SJSA1 (cell line): ENCODE data around the gene BUD23. TPM values are rescaled to one million over a fixed set of nuclear protein-coding genes. Genes with fewer than 3 reads are reported as not detected.
"Not testable (repeated sequence)": the region's sequence is repeated elsewhere in the genome, so short reads cannot be mapped to it uniquely, and the experiment has no call there.

Source experiments
- DNase-seq, 2 experiments: peaks; one replicate each; pipeline ENCODE4 v3.0.0-alpha.2; 2015 to 2020; ENCODE audit warnings: low spot score in 2 of 2, low read depth in 1 of 2
- H3K27ac ChIP-seq: fragments of 250-450 bp; sonication (Bioruptor Pico); 2 replicates; pipeline ENCODE4 v1.5.1; 2020; ENCODE audit warnings: mild to moderate bottlenecking, moderate library complexity
- H3K27me3 ChIP-seq: fragments of 250-450 bp; sonication (Bioruptor Pico); replicated peaks from 2 replicates; pipeline ENCODE4 v1.5.1; 2020; ENCODE audit warnings: mild to moderate bottlenecking, moderate library complexity
- H3K36me3 ChIP-seq: fragments of 250-450 bp; sonication (Bioruptor Pico); 2 replicates; pipeline ENCODE4 v1.5.1; 2020; ENCODE audit warnings: mild to moderate bottlenecking
- H3K4me1 ChIP-seq: fragments of 250-450 bp; sonication (Bioruptor Pico); replicated peaks from 2 replicates; pipeline ENCODE4 v1.6.1; 2021; ENCODE audit warnings: mild to moderate bottlenecking
- H3K4me3 ChIP-seq: fragments of 250-450 bp; sonication (Bioruptor Pico); 2 replicates; pipeline ENCODE4 v1.5.1; 2020; ENCODE audit warnings: mild to moderate bottlenecking
- H3K9me3 ChIP-seq: fragments of 250-450 bp; sonication (Bioruptor Pico); replicated peaks from 2 replicates; pipeline ENCODE4 v1.5.1; 2020; ENCODE audit warnings: mild to moderate bottlenecking
- total RNA-seq: library from RNA; depleted of rRNA; stranded (reverse); fragments of >200 nt; shearing (Covaris generic); gene quantifications from 2 replicates; pipeline ENCODE4 v1.2.3, GENCODE V29; 2014

Gene BUD23
- total RNA-seq, 1 experiment from 2014 or later, result 42.2 TPM

DNA sequence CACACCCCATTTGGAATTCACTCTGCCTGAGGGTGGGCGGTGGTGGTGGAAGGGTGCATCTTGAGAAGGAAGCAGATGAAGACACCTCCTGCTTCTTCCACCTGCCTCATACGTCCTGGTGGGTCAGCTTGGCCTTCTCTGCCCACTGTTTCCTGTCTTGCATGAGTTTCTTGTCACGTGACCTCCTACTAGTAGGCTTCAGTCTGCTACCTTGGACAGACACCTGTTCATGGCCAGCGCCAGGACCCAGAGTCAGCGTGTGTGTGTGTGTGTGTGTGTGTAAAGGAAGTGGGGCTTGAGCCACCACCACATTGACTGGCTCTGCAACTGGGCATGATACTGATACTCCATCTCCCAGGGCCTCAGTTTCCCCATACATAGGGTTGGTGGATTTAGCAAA lies 32.9 kb upstream of the BUD23 start:
- no peak overlapping the region for H3K4me3 ChIP-seq
- H3K4me1 ChIP-seq, result peaks cover 8% of the 10 kb centered on the region
- peaks cover 42% of the 10 kb centered on the region for H3K27me3 ChIP-seq
- H3K27ac ChIP-seq, result no peak overlapping the region
- no peak for DNase-seq
- no peaks in the 10 kb centered on the region for H3K9me3 ChIP-seq
- H3K36me3 ChIP-seq, result no peaks in the 10 kb centered on the region

DNA sequence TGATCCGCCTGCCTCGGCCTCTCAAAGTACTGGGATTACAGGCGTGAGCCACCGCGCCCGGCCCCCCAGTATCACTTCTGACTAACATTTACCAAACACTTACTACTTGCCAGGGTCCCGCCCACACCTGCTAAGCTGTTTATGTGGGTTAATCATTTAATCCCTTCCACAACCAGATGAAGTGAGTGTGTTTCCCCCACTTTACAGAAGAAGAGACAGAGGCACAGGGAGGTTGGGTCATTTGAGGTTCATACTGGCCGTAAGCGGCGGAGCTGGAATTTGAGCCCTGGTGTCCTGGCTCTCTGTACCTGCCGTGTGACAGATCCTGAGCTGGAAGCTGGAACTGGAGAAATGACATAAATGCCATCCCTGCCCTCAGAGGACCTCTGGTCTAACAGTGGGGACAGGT lies 30.9 kb upstream of the BUD23 start:
- Histone ChIP-seq H3K9me3 (no peaks in the 10 kb centered on the region), H3K4me1 (peaks cover 6% of the 10 kb centered on the region), H3K36me3 (no peaks in the 10 kb centered on the region), H3K27me3 (peaks cover 23% of the 10 kb centered on the region), H3K27ac (no peak overlapping the region), H3K4me3 (no peak overlapping the region)
- DNase-seq, result no peak

DNA sequence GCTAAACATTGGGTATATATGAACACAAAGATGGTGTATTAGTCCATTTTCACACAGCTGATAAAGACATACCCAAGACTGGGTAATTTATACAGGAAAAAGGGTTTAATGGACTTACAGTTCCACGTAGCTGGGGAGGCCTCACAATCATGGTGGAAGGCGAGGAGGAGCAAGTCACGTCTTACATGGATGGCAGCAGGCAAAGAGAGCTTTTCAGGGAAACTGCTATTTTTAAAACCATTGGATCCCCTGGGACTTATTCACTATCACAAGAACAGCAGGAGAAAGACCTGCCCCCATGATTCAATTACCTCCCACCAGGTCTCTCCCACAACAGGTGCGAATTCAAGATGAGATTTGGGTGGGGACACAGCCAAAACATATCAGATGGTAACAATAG lies 28.1 kb upstream of the BUD23 start:
- H3K27me3 ChIP-seq, H3K27ac ChIP-seq, H3K36me3 ChIP-seq, H3K4me3 ChIP-seq, H3K4me1 ChIP-seq, DNase-seq, H3K9me3 ChIP-seq: not testable (repeated sequence)

GRCh38 chr7:73659983-73660382 lies 23.4 kb upstream of the BUD23 start:
- DNase-seq, result no peak
- Histone ChIP-seq H3K27me3 (peaks cover 4% of the 10 kb centered on the region), H3K4me1 (no peaks in the 10 kb centered on the region), H3K4me3 (no peak overlapping the region), H3K36me3 (no peaks in the 10 kb centered on the region), H3K9me3 (peaks cover 5% of the 10 kb centered on the region; the same call in 1 of the 2 replicates), H3K27ac (no peak overlapping the region)

GRCh38 chr7:73660594-73660993 lies 22.8 kb upstream of the BUD23 start:
- not testable (repeated sequence) for H3K9me3 ChIP-seq, H3K27me3 ChIP-seq, H3K4me1 ChIP-seq, H3K4me3 ChIP-seq, DNase-seq, H3K27ac ChIP-seq, H3K36me3 ChIP-seq

DNA sequence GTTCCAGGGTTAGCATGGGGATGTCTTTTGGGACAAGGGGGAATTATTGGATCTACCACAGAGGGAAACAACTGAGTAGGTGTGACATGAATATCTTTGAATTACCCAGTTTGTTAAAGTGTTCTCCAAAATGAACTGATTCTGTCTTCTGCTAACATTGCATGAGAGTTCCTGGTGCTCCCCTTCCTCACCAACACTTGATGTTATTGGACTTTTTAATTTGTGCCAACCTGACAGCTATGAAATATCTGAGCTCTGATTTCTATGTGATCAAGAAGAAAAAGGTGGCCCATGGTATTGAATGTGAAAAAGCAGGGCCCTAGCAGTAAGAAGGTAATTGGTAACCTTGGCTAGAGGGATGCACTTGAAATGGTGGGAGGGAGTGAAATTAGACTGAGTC lies 20.4 kb upstream of the BUD23 start:
- Histone ChIP-seq H3K27ac (no peak overlapping the region), H3K9me3 (peaks cover 5% of the 10 kb centered on the region; the same call in 1 of the 2 replicates), H3K4me3 (no peak overlapping the region), H3K4me1 (0 out of 2 replicates have a peak, but pooled peaks cover 6% of the 10 kb centered on the region), H3K27me3 (peaks cover 4% of the 10 kb centered on the region; the same call in 1 of the 2 replicates), H3K36me3 (no peaks in the 10 kb centered on the region; the same call in 1 of the 2 replicates)
- no peak for DNase-seq

GRCh38 chr7:73667344-73668102 lies 15.9 kb upstream of the BUD23 start, which contains the start of gene VPS37D:
Gene VPS37D, plus strand, starts transcription at chr7:73667831. Its CDS starts 128 bp downstream, at chr7:73667959.
- peak within 1 kb of the TSS; percentile 65 for H3K4me3 ChIP-seq
- H3K4me1 ChIP-seq, result peaks cover 13% of the 10 kb centered on the region
- H3K36me3 ChIP-seq, result no peaks in the 10 kb centered on the region; the same call in 1 of the 2 replicates
- no peaks in the 10 kb centered on the region for H3K27me3 ChIP-seq
- H3K27ac ChIP-seq, result no peak within 1 kb of the TSS
- DNase-seq, result peak; percentile 87
- H3K9me3 ChIP-seq, result peaks cover 5% of the 10 kb centered on the region; the same call in 1 of the 2 replicates

DNA sequence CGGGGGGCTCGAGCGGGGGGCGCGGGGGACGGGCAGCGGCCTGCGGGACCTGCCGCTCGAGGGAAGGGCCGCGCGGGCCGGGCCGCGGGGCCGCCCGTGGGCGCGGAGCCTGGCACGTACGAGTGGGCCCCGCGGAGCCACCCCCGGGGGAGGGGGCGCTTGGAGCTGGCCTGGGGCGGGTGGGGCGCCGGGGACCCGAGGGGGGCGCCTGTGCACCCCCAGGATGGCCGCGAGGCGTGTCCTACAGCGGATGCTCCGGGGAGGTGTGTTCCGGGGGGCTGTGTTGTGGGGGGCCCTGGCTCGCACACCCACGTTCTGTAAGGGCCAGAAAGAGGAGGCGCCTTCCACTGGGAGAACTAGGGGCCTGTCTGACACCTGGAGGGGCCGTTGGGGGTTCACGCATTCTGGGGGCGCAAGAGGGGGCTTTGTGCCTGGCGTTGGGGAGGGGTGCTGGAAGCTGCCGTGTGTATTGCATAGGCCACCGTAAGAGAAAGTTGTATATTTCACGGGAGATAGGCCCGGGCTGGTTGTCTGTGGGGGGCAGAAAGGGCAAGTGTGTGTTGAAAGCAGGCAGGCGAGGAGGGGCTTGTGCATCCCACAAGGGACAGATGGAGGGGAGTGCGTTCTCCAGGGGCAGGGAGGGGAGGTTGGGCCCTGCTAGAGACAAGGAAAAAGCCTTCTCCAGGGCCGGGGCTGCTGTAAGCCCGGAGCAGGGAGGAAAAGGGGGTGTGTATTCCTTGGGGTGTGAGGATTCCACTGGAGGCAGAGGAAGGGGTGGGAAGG lies 15.1 kb upstream of the BUD23 start:
- H3K36me3 ChIP-seq, result no peaks in the 10 kb centered on the region; the same call in 1 of the 2 replicates
- peaks cover 13% of the 10 kb centered on the region for H3K4me1 ChIP-seq
- peak overlapping the region; percentile 65 for H3K4me3 ChIP-seq
- H3K9me3 ChIP-seq, result no peaks in the 10 kb centered on the region
- no peak for DNase-seq
- H3K27me3 ChIP-seq, result no peaks in the 10 kb centered on the region
- no peak overlapping the region for H3K27ac ChIP-seq

DNA sequence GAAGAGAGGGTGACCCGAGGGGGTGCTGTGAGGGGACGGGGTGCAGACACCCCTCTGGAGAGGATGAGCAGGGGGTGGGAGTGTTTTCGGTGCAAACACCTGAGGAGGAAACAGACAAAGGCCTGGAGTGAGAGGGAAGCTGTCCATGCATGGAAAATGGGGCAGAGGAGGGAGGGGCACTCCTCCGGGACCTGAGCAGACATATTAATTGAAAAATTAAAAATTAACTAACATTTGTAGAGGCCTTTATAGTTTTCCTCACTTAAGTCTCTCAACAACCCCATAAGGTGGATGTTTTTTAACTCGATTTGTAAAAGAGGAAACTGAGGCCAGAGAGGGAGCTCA lies 14.5 kb upstream of the BUD23 start:
- Histone ChIP-seq H3K4me3 (no peak overlapping the region), H3K4me1 (peaks cover 13% of the 10 kb centered on the region), H3K27ac (no peak overlapping the region), H3K27me3 (no peaks in the 10 kb centered on the region), H3K36me3 (no peaks in the 10 kb centered on the region; the same call in 1 of the 2 replicates), H3K9me3 (no peaks in the 10 kb centered on the region)
- no peak for DNase-seq

DNA sequence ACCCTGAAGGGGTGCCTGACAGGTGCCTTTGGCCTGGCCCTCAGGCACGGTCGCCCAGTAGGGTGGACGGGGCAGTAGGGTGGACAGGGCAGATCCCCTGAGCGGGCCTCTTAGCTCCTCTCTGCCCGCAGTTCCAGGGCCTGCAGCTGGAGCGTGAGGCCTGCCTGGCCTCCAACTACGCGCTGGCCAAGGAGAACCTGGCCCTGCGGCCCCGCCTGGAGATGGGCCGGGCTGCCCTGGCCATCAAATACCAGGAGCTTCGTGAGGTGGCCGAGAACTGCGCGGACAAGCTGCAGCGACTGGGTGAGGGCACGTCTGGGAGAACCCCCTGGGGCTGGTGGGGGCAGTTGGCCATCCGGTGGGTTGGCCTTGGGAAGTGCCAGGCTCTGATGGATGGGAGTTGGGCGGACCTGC lies 14.1 kb upstream of the BUD23 start:
- H3K4me1 ChIP-seq, result peaks cover 13% of the 10 kb centered on the region
- H3K4me3 ChIP-seq, result no peak overlapping the region

DNA sequence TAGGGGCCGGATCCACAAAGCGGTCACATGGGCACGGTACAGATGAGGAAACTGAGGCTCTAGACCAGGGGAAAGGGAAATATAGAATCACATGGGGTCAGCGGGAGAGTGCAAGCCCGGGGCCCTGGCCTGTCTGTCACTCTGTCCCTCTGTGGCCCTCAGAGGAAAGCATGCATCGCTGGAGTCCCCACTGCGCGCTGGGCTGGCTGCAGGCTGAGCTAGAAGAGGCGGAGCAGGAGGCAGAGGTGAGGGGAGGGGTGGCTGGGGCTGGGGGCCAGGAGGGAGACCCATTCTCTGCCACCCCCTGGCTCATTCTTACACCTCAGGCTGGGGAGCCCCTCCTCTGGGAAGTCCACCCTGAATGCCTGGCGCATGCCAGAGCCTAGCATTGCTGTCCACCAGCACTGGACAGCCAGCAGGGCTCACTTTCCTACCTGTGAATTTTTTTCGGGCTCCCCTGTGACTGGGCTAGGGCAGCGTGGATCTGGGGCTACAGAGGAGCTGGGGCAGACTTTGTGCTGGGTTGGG lies 13.5 kb upstream of the BUD23 start:
- H3K9me3 ChIP-seq, result no peaks in the 10 kb centered on the region
- H3K27ac ChIP-seq, result no peak overlapping the region
- H3K4me3 ChIP-seq, result no peak overlapping the region
- peaks cover 13% of the 10 kb centered on the region for H3K4me1 ChIP-seq
- H3K36me3 ChIP-seq, result no peaks in the 10 kb centered on the region; the same call in 1 of the 2 replicates
- H3K27me3 ChIP-seq, result no peaks in the 10 kb centered on the region
- no peak for DNase-seq

More for the DNA sequence above, 14.1 kb upstream of the BUD23 start:
- no peaks in the 10 kb centered on the region; the same call in 1 of the 2 replicates for H3K36me3 ChIP-seq
- H3K27ac ChIP-seq, result no peak overlapping the region
- no peaks in the 10 kb centered on the region for H3K9me3 ChIP-seq
- no peak for DNase-seq
- no peaks in the 10 kb centered on the region for H3K27me3 ChIP-seq

- Histone ChIP-seq H3K27me3 (no peaks in the 10 kb centered on the region), H3K36me3 (no peaks in the 10 kb centered on the region; the same call in 1 of the 2 replicates), H3K27ac (no peak overlapping the region), H3K4me1 (peaks cover 10% of the 10 kb centered on the region), H3K4me3 (no peak overlapping the region), H3K9me3 (no peaks in the 10 kb centered on the region)
- DNase-seq, result no peak
Observed at GRCh38 chr7:73671322-73671661, 12.1 kb upstream of the BUD23 start.

- Histone ChIP-seq H3K27me3 (no peaks in the 10 kb centered on the region), H3K4me1 (peaks cover 10% of the 10 kb centered on the region), H3K36me3 (no peaks in the 10 kb centered on the region; the same call in 1 of the 2 replicates), H3K27ac (no peak overlapping the region), H3K4me3 (no peak overlapping the region), H3K9me3 (no peaks in the 10 kb centered on the region)
- no peak for DNase-seq
Observed at GRCh38 chr7:73671857-73672445, 11.4 kb upstream of the BUD23 start.
